HCT116 (cell line): ENCODE data around the gene NRN1. TPM values are rescaled to one million over a fixed set of nuclear protein-coding genes. Genes with fewer than 3 reads are reported as not detected.

ENCODE experiments used
- ATAC-seq: fragments of 200-7000 bp; cut with Tn5 transposase; 2 replicates; pipeline ENCODE4 v1.9.1; 2020; ENCODE audit warnings: mild to moderate bottlenecking, moderate library complexity
- BruUV-seq: library from RNA; stranded (reverse); fragments of 400-500 nt; replicated peaks from 2 replicates; lab custom pipeline; 2021; lab: Mats Ljungman, UMichigan
- CTCF ChIA-PET: fragments of 300-600 bp; sonication (Branson Sonifier 250); formaldehyde crosslinking; loops from one replicate; lab custom pipeline; 2021; ENCODE audit warnings: antibody characterized with exemption; lab: Charles Lee
- POLR2A ChIA-PET: fragments of 300-600, 350-600 bp; sonication (Branson Sonifier 250); formaldehyde crosslinking; loops from one replicate; lab custom pipeline; 2021; ENCODE audit warnings: antibody characterized with exemption; lab: Charles Lee
- RAD21 ChIA-PET, 2 experiments: fragments of 300-600 bp; sonication (Branson Sonifier 250); formaldehyde crosslinking; loops; one replicate each; lab custom pipeline; 2023; ENCODE audit warnings: low total read pairs in 2 of 2; ENCODE audit not compliant: uncharacterized antibody in 2 of 2, unreplicated experiment in 2 of 2, low non-redundant PET in 1 of 2; lab: Charles Lee
- DNase-seq: peaks from one replicate; pipeline ENCODE4 v3.0.0-alpha.2; 2010; ENCODE audit warnings: low read depth, low spot score
- H2AFZ ChIP-seq: fragments of 200-600 bp; shearing (Covaris generic), sonication (generic); 2 replicates; pipeline ENCODE4 v1.6.1; 2017; ENCODE audit warnings: low read depth, mixed run types, mixed read lengths, antibody characterized with exemption, low read length; ENCODE audit not compliant: poor library complexity, severe bottlenecking
- H3K27ac ChIP-seq: 2 replicates; pipeline ENCODE4 v1.5.1; 2012; ENCODE audit warnings: low read depth, low read length
- H3K27me3 ChIP-seq: fragments of 200-600 bp; sonication (generic); 2 replicates; pipeline ENCODE4 v1.6.1; 2016; ENCODE audit warnings: mixed run types, low read length, mixed read lengths; ENCODE audit not compliant: insufficient read depth
- H3K36me3 ChIP-seq, 2 experiments: fragments of 200-500 bp in 1 of 2; fragments of 200-600 bp in 1 of 2; sonication (Bioruptor generic) in 1 of 2; sonication (generic) in 1 of 2; 2 replicates each; pipeline versions ENCODE4 v1.5.1 to v1.6.1; 2014 to 2016; ENCODE audit warnings: low read length in 2 of 2, inconsistent platforms in 1 of 2, mixed read lengths in 1 of 2, mixed run types in 1 of 2; ENCODE audit not compliant: insufficient read depth in 2 of 2, control insufficient read depth in 1 of 2
- H3K4me1 ChIP-seq, 2 experiments: fragments of 200-600 bp in 1 of 2; sonication (generic) in 1 of 2; 2 replicates each; pipeline versions ENCODE4 v1.5.1 to v1.6.1; 2012 to 2017; ENCODE audit warnings: low read length in 2 of 2, inconsistent platforms in 1 of 2, mild to moderate bottlenecking in 1 of 2, mixed read lengths in 1 of 2, mixed run types in 1 of 2, moderate library complexity in 1 of 2; ENCODE audit not compliant: insufficient read depth in 2 of 2, control insufficient read depth in 1 of 2
- H3K4me2 ChIP-seq: fragments of 200-600 bp; sonication (generic); 2 replicates; pipeline ENCODE4 v1.6.1; 2017; ENCODE audit warnings: mixed run types, low read length, mixed read lengths
- H3K4me3 ChIP-seq, 2 experiments: fragments of 200-600 bp in 1 of 2; sonication (generic) in 1 of 2; replicated peaks in 1 of 2; 2 replicates each; pipeline ENCODE4 v1.5.1; 2011 to 2016; ENCODE audit warnings: low read length in 2 of 2, control low read depth in 1 of 2, low read depth in 1 of 2, mild to moderate bottlenecking in 1 of 2, mixed read lengths in 1 of 2, mixed run types in 1 of 2
- H3K79me2 ChIP-seq: fragments of 200-600 bp; sonication (generic); 2 replicates; pipeline ENCODE4 v1.6.1; 2017; ENCODE audit warnings: mild to moderate bottlenecking, mixed run types, low read length, moderate library complexity, mixed read lengths; ENCODE audit not compliant: insufficient read depth
- H3K9ac ChIP-seq: fragments of 200-600 bp; sonication (generic); 2 replicates; pipeline ENCODE4 v1.6.1; 2016; ENCODE audit warnings: low read length, mixed read lengths
- H3K9me2 ChIP-seq: fragments of 200-600 bp; sonication (generic), shearing (Covaris generic); 2 replicates; pipeline ENCODE4 v1.6.1; 2017; ENCODE audit warnings: mixed run types, mild to moderate bottlenecking, moderate library complexity; ENCODE audit not compliant: insufficient read depth
- H3K9me3 ChIP-seq, 2 experiments: fragments of 200-500 bp in 1 of 2; fragments of 200-600 bp in 1 of 2; sonication (Bioruptor generic) in 1 of 2; sonication (generic) in 1 of 2; 2 replicates each; pipeline ENCODE4 v1.6.1; 2014 to 2017; ENCODE audit warnings: low read length in 2 of 2, mixed read lengths in 2 of 2, inconsistent platforms in 1 of 2, low read depth in 1 of 2, mild to moderate bottlenecking in 1 of 2, mixed run types in 1 of 2, moderate library complexity in 1 of 2; ENCODE audit not compliant: control insufficient read depth in 1 of 2, insufficient read depth in 1 of 2
- H4K20me1 ChIP-seq: fragments of 200-600 bp; sonication (generic), shearing (Covaris generic); 2 replicates; pipeline ENCODE4 v1.6.1; 2017; ENCODE audit warnings: mixed run types, mild to moderate bottlenecking, moderate library complexity; ENCODE audit not compliant: insufficient read depth
- EGR1 ChIP-seq: IDR thresholded peaks from 2 replicates; pipeline ENCODE4 v1.6.1; 2012; ENCODE audit warnings: low read depth
- ELF1 ChIP-seq: IDR thresholded peaks from 2 replicates; pipeline ENCODE4 v1.6.1; 2012; ENCODE audit warnings: low read depth, borderline replicate concordance
- EZH2phosphoT487 ChIP-seq: fragments of 200-600 bp; IDR thresholded peaks from 2 replicates; pipeline ENCODE4 v1.6.1; 2018; ENCODE audit warnings: antibody characterized with exemption, borderline replicate concordance
- FOSL1 ChIP-seq: IDR thresholded peaks from 2 replicates; pipeline ENCODE4 v1.6.1; 2012; ENCODE audit warnings: low read depth
- JUND ChIP-seq: IDR thresholded peaks from 2 replicates; pipeline ENCODE4 v1.6.1; 2012
- POLR2AphosphoS5 ChIP-seq: IDR thresholded peaks from 2 replicates; pipeline ENCODE4 v1.6.1; 2011; ENCODE audit warnings: mild to moderate bottlenecking, low read depth, low read length, moderate library complexity
- RAD21 ChIP-seq: IDR thresholded peaks from 2 replicates; pipeline ENCODE4 v1.6.1; 2012; ENCODE audit warnings: low read depth, mild to moderate bottlenecking
- SIN3A ChIP-seq: IDR thresholded peaks from 2 replicates; pipeline ENCODE4 v1.6.1; 2012; ENCODE audit warnings: low read depth
- SP1 ChIP-seq: IDR thresholded peaks from 2 replicates; pipeline ENCODE4 v1.6.1; 2012; ENCODE audit warnings: low read depth
- SRF ChIP-seq: IDR thresholded peaks from 2 replicates; pipeline ENCODE4 v1.6.1; 2012; ENCODE audit warnings: low read depth
- TCF7L2 ChIP-seq: IDR thresholded peaks from 2 replicates; pipeline ENCODE4 v1.7.0; 2011; ENCODE audit warnings: borderline replicate concordance, inconsistent platforms; ENCODE audit not compliant: insufficient read depth, insufficient read length; ENCODE audit errors: extremely low read depth
- ZFX ChIP-seq: fragments of 450-650 bp; IDR thresholded peaks from 2 replicates; pipeline ENCODE4 v1.6.1; 2017
- ZNF274 ChIP-seq: fragments of 200-500 bp; sonication (Bioruptor generic); IDR thresholded peaks from 2 replicates; pipeline ENCODE4 v1.6.1; 2014; ENCODE audit warnings: mild to moderate bottlenecking, low read depth, low read length, inconsistent platforms
- intact Hi-C: fragments of 100-400 bp; cut with micrococcal nuclease; formaldehyde crosslinking; loops from 2 replicates; pipeline ENCODE4 v1.10.0; 2022
- total RNA-seq: library from RNA; stranded (reverse); gene quantifications from one replicate; pipeline ENCODE4 v1.2.1, GENCODE V29; 2021; ENCODE audit not compliant: unreplicated experiment
- TF ChIP-seq, protein P1 (sequence below), 3 experiments: fragments of 200-600 bp in 1 of 3; sonication (generic) in 1 of 3; IDR thresholded peaks in 2 of 3; conservative IDR thresholded peaks in 1 of 3; 2 replicates each; pipeline ENCODE4 v1.5.1; 2012 to 2017; ENCODE audit warnings: low read depth in 2 of 3, low read length in 2 of 3, antibody characterized with exemption in 1 of 3, borderline replicate concordance in 1 of 3, control low read depth in 1 of 3, mild to moderate bottlenecking in 1 of 3, mixed read lengths in 1 of 3, mixed run types in 1 of 3, moderate library complexity in 1 of 3; ENCODE audit not compliant: insufficient read depth in 1 of 3
- TF ChIP-seq, protein P2 (sequence below): IDR thresholded peaks from 2 replicates; pipeline ENCODE4 v1.6.1; 2011; ENCODE audit warnings: mild to moderate bottlenecking, low read length, moderate library complexity; ENCODE audit not compliant: insufficient replicate concordance; ENCODE audit errors: extremely low read depth
- TF ChIP-seq, protein P3 (sequence below): IDR thresholded peaks from 2 replicates; pipeline ENCODE4 v1.6.1; 2012
- TF ChIP-seq, protein P4 (sequence below): IDR thresholded peaks from 2 replicates; pipeline ENCODE4 v1.6.1; 2012; ENCODE audit warnings: low read depth
- TF ChIP-seq, protein P5 (sequence below): IDR thresholded peaks from 2 replicates; pipeline ENCODE4 v1.6.1; 2012

Gene NRN1
- total RNA-seq, 1 experiment from 2014 or later, result not detected

DNA sequence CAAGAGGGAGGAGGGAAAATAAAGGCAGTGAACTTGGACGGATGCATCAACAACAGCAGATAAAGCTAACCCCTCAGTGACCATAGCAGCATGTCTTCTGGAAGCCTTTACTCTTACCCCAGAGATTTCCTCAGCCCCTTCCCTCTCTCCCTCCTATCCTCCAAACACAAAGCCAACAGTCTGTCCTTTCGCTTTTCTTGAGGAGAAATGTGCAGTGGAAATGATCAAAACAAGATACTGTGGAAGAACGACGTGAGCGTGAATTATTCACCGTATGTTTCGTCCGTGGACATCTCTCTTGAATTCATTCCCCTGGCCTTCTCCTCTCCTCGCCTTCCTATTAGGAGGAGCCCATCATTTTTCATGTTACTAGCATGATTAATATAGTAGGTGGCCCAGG, 8.5 kb downstream of the NRN1 start:
- ChIA-PET CTCF (no interaction called here), RAD21 (no interaction called here), POLR2A (no interaction called here)
- no peaks in the 10 kb centered on the region for H3K36me3 ChIP-seq
- H3K4me1 ChIP-seq, result no peaks in the 10 kb centered on the region
- intact Hi-C loops, result no loop called here
- H3K4me2 ChIP-seq, result no peak overlapping the region
- no peak overlapping the region for H3K27ac ChIP-seq
- no peaks in the 10 kb centered on the region for H3K9me2 ChIP-seq
- no peak overlapping the region for H2AFZ ChIP-seq
- H3K9ac ChIP-seq, result no peak overlapping the region
- H3K27me3 ChIP-seq, result no peaks in the 10 kb centered on the region
- H3K4me3 ChIP-seq, result no peak overlapping the region
- DNase-seq (no peak), ATAC-seq (no peak)
- H3K79me2 ChIP-seq, result no peaks in the 10 kb centered on the region
- TF ChIP-seq POLR2AphosphoS5 (no peak), SIN3A (no peak), SP1 (no peak), EZH2phosphoT487 (no peak), ZFX (no peak), FOSL1 (no peak), SRF (no peak), ZNF274 (no peak), RAD21 (no peak), JUND (no peak), ELF1 (no peak), TCF7L2 (no peak), EGR1 (no peak)
- TF ChIP-seq, protein P1, sequence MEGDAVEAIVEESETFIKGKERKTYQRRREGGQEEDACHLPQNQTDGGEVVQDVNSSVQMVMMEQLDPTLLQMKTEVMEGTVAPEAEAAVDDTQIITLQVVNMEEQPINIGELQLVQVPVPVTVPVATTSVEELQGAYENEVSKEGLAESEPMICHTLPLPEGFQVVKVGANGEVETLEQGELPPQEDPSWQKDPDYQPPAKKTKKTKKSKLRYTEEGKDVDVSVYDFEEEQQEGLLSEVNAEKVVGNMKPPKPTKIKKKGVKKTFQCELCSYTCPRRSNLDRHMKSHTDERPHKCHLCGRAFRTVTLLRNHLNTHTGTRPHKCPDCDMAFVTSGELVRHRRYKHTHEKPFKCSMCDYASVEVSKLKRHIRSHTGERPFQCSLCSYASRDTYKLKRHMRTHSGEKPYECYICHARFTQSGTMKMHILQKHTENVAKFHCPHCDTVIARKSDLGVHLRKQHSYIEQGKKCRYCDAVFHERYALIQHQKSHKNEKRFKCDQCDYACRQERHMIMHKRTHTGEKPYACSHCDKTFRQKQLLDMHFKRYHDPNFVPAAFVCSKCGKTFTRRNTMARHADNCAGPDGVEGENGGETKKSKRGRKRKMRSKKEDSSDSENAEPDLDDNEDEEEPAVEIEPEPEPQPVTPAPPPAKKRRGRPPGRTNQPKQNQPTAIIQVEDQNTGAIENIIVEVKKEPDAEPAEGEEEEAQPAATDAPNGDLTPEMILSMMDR (IDR thresholded peaks at IDR 0.05 in 2 of 3, conservative IDR thresholded peaks at IDR 0.05 in 1 of 3; ENCODE audit: borderline replicate concordance in 1 of 3, insufficient read depth in 1 of 3, low read depth in 2 of 3, low read length in 2 of 3), result no peak
- TF ChIP-seq, protein P2, sequence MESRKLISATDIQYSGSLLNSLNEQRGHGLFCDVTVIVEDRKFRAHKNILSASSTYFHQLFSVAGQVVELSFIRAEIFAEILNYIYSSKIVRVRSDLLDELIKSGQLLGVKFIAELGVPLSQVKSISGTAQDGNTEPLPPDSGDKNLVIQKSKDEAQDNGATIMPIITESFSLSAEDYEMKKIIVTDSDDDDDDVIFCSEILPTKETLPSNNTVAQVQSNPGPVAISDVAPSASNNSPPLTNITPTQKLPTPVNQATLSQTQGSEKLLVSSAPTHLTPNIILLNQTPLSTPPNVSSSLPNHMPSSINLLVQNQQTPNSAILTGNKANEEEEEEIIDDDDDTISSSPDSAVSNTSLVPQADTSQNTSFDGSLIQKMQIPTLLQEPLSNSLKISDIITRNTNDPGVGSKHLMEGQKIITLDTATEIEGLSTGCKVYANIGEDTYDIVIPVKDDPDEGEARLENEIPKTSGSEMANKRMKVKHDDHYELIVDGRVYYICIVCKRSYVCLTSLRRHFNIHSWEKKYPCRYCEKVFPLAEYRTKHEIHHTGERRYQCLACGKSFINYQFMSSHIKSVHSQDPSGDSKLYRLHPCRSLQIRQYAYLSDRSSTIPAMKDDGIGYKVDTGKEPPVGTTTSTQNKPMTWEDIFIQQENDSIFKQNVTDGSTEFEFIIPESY, result no peak
- TF ChIP-seq, protein P3, sequence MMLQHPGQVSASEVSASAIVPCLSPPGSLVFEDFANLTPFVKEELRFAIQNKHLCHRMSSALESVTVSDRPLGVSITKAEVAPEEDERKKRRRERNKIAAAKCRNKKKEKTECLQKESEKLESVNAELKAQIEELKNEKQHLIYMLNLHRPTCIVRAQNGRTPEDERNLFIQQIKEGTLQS, result no peak
- TF ChIP-seq, protein P4, sequence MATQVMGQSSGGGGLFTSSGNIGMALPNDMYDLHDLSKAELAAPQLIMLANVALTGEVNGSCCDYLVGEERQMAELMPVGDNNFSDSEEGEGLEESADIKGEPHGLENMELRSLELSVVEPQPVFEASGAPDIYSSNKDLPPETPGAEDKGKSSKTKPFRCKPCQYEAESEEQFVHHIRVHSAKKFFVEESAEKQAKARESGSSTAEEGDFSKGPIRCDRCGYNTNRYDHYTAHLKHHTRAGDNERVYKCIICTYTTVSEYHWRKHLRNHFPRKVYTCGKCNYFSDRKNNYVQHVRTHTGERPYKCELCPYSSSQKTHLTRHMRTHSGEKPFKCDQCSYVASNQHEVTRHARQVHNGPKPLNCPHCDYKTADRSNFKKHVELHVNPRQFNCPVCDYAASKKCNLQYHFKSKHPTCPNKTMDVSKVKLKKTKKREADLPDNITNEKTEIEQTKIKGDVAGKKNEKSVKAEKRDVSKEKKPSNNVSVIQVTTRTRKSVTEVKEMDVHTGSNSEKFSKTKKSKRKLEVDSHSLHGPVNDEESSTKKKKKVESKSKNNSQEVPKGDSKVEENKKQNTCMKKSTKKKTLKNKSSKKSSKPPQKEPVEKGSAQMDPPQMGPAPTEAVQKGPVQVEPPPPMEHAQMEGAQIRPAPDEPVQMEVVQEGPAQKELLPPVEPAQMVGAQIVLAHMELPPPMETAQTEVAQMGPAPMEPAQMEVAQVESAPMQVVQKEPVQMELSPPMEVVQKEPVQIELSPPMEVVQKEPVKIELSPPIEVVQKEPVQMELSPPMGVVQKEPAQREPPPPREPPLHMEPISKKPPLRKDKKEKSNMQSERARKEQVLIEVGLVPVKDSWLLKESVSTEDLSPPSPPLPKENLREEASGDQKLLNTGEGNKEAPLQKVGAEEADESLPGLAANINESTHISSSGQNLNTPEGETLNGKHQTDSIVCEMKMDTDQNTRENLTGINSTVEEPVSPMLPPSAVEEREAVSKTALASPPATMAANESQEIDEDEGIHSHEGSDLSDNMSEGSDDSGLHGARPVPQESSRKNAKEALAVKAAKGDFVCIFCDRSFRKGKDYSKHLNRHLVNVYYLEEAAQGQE, result no peak
- TF ChIP-seq, protein P5, sequence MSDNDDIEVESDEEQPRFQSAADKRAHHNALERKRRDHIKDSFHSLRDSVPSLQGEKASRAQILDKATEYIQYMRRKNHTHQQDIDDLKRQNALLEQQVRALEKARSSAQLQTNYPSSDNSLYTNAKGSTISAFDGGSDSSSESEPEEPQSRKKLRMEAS, result no peak
- no TSS peak for BruUV-seq
- no peaks in the 10 kb centered on the region for H3K9me3 ChIP-seq
- H4K20me1 ChIP-seq, result no peaks in the 10 kb centered on the region
